Liver (tissue), 3 donors: Measurements from ENCODE around the gene FAM20C.

Experiments
- EGR1 ChIP-seq, 2 donors: IDR thresholded peaks; 2 replicates each; pipeline ENCODE4 v1.6.1; 2016 to 2018; ENCODE audit warnings: antibody characterized with exemption in 2 of 2, low read depth in 2 of 2
- FOXA1 ChIP-seq: IDR thresholded peaks from 2 replicates; pipeline ENCODE4 v1.6.1; 2016; ENCODE audit warnings: antibody characterized with exemption
- GABPA ChIP-seq, 2 donors: IDR thresholded peaks in 1 of 2; conservative IDR thresholded peaks in 1 of 2; 2 replicates each; pipeline ENCODE4 v1.6.1; 2016; ENCODE audit warnings: antibody characterized with exemption in 2 of 2, mild to moderate bottlenecking in 1 of 2, moderate library complexity in 1 of 2
- JUND ChIP-seq, 2 donors: IDR thresholded peaks; 2 replicates each; pipeline ENCODE4 v1.6.1; 2016; ENCODE audit warnings: antibody characterized with exemption in 2 of 2
- NR2F2 ChIP-seq: IDR thresholded peaks from 2 replicates; pipeline ENCODE4 v1.6.1; 2016; ENCODE audit warnings: antibody characterized with exemption
- RAD21 ChIP-seq, 2 donors: IDR thresholded peaks; 2 replicates each; pipeline ENCODE4 v1.6.1; 2016; ENCODE audit warnings: antibody characterized with exemption in 2 of 2, mild to moderate bottlenecking in 2 of 2
- RXRA ChIP-seq, 2 donors: IDR thresholded peaks; 2 replicates each; pipeline ENCODE4 v1.6.1; 2017 to 2018; ENCODE audit warnings: antibody characterized with exemption in 2 of 2, mild to moderate bottlenecking in 1 of 2
- TAF1 ChIP-seq: conservative IDR thresholded peaks from 2 replicates; pipeline ENCODE4 v1.6.1; 2016; ENCODE audit warnings: antibody characterized with exemption, mild to moderate bottlenecking
- YY1 ChIP-seq: IDR thresholded peaks from 2 replicates; pipeline ENCODE4 v1.6.1; 2016; ENCODE audit warnings: antibody characterized with exemption, mild to moderate bottlenecking
- TF ChIP-seq, protein P1 (sequence below): fragments of 150-350 bp; IDR thresholded peaks from 2 replicates; pipeline ENCODE4 v1.5.1; 2017; ENCODE audit warnings: improper control_type of control experiment, low read depth, low read length; ENCODE audit not compliant: missing input control
- TF ChIP-seq, protein P2 (sequence below): IDR thresholded peaks from 2 replicates; pipeline ENCODE4 v1.6.1; 2016; ENCODE audit warnings: antibody characterized with exemption
- TF ChIP-seq, protein P3 (sequence below): IDR thresholded peaks from 2 replicates; pipeline ENCODE4 v1.6.1; 2016; ENCODE audit warnings: antibody characterized with exemption
- TF ChIP-seq, protein P4 (sequence below): IDR thresholded peaks from 2 replicates; pipeline ENCODE4 v1.6.1; 2016; ENCODE audit warnings: antibody characterized with exemption
- TF ChIP-seq, protein P5 (sequence below): IDR thresholded peaks from 2 replicates; pipeline ENCODE4 v1.6.1; 2016; ENCODE audit warnings: antibody characterized with exemption, mild to moderate bottlenecking
- donor health status: healthy.
- donor health status: healthy.

DNA sequence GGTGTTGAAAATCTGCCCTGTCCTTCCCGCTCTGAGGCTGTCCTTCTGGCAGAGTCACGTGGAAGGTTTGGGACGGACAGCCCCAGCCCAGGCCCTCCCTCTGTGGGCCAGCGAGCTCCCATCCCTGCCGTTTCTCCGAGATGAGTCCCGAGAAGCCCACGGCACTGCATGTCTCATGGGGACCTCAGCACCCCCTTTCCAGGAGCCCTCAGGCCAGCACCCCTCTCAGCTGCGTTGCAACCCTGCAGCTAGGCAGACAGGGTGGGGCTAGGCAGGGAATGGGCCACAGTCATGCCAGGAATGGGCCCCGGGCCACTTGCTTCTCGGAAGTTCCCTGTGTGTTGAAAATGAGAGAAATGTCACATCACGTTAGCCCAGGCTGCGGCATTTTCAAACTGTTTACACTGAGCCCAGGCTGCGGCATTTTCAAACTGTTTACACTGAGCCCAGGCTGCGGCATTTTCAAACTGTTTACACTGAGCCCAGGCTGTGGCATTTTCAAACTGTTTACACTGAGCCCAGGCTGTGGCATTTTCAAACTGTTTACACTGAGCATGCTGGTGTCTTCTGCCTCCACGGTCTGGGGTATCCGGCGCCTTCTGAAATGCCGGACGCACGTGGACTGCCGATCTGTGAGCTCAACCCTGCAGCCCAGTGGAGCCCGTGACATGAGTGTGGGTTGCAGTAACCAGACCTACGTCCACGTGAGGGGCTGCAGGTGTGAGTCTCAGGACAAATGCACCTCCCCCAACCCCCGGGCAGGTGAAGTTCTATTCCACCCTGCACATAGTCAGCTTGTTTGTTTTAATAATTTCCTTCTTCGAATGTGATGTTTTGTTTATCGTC lies 42.6 kb downstream of the FAM20C start:
- TF ChIP-seq, protein P1, sequence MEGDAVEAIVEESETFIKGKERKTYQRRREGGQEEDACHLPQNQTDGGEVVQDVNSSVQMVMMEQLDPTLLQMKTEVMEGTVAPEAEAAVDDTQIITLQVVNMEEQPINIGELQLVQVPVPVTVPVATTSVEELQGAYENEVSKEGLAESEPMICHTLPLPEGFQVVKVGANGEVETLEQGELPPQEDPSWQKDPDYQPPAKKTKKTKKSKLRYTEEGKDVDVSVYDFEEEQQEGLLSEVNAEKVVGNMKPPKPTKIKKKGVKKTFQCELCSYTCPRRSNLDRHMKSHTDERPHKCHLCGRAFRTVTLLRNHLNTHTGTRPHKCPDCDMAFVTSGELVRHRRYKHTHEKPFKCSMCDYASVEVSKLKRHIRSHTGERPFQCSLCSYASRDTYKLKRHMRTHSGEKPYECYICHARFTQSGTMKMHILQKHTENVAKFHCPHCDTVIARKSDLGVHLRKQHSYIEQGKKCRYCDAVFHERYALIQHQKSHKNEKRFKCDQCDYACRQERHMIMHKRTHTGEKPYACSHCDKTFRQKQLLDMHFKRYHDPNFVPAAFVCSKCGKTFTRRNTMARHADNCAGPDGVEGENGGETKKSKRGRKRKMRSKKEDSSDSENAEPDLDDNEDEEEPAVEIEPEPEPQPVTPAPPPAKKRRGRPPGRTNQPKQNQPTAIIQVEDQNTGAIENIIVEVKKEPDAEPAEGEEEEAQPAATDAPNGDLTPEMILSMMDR = no peak
- TF ChIP-seq, protein P2, sequence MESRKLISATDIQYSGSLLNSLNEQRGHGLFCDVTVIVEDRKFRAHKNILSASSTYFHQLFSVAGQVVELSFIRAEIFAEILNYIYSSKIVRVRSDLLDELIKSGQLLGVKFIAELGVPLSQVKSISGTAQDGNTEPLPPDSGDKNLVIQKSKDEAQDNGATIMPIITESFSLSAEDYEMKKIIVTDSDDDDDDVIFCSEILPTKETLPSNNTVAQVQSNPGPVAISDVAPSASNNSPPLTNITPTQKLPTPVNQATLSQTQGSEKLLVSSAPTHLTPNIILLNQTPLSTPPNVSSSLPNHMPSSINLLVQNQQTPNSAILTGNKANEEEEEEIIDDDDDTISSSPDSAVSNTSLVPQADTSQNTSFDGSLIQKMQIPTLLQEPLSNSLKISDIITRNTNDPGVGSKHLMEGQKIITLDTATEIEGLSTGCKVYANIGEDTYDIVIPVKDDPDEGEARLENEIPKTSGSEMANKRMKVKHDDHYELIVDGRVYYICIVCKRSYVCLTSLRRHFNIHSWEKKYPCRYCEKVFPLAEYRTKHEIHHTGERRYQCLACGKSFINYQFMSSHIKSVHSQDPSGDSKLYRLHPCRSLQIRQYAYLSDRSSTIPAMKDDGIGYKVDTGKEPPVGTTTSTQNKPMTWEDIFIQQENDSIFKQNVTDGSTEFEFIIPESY = no peak
- TF ChIP-seq NR2F2 (no peak), RXRA (IDR thresholded peaks at IDR 0.05) (peak; percentile 71 to 77), RAD21 (IDR thresholded peaks at IDR 0.05) (peak; percentile 23 to 45), TAF1 (no peak), GABPA (IDR thresholded peaks at IDR 0.05 in 1 of 2, conservative IDR thresholded peaks at IDR 0.05 in 1 of 2) (no peak), YY1 (peak; percentile 66), FOXA1 (peak; percentile 86), EGR1 (IDR thresholded peaks at IDR 0.05; ENCODE audit: low read depth in 2 of 2) (peak in 1 of 2 donors; percentile 45), JUND (IDR thresholded peaks at IDR 0.05) (peak in 1 of 2 donors; percentile 18)
- TF ChIP-seq, protein P3, sequence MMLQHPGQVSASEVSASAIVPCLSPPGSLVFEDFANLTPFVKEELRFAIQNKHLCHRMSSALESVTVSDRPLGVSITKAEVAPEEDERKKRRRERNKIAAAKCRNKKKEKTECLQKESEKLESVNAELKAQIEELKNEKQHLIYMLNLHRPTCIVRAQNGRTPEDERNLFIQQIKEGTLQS = peak; percentile 78
- TF ChIP-seq, protein P4, sequence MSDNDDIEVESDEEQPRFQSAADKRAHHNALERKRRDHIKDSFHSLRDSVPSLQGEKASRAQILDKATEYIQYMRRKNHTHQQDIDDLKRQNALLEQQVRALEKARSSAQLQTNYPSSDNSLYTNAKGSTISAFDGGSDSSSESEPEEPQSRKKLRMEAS = peak; percentile 91
- TF ChIP-seq, protein P5, sequence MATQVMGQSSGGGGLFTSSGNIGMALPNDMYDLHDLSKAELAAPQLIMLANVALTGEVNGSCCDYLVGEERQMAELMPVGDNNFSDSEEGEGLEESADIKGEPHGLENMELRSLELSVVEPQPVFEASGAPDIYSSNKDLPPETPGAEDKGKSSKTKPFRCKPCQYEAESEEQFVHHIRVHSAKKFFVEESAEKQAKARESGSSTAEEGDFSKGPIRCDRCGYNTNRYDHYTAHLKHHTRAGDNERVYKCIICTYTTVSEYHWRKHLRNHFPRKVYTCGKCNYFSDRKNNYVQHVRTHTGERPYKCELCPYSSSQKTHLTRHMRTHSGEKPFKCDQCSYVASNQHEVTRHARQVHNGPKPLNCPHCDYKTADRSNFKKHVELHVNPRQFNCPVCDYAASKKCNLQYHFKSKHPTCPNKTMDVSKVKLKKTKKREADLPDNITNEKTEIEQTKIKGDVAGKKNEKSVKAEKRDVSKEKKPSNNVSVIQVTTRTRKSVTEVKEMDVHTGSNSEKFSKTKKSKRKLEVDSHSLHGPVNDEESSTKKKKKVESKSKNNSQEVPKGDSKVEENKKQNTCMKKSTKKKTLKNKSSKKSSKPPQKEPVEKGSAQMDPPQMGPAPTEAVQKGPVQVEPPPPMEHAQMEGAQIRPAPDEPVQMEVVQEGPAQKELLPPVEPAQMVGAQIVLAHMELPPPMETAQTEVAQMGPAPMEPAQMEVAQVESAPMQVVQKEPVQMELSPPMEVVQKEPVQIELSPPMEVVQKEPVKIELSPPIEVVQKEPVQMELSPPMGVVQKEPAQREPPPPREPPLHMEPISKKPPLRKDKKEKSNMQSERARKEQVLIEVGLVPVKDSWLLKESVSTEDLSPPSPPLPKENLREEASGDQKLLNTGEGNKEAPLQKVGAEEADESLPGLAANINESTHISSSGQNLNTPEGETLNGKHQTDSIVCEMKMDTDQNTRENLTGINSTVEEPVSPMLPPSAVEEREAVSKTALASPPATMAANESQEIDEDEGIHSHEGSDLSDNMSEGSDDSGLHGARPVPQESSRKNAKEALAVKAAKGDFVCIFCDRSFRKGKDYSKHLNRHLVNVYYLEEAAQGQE = peak; percentile 21
